Measurements from ENCODE around the gene ADGB.

ADGB gene

DNA sequence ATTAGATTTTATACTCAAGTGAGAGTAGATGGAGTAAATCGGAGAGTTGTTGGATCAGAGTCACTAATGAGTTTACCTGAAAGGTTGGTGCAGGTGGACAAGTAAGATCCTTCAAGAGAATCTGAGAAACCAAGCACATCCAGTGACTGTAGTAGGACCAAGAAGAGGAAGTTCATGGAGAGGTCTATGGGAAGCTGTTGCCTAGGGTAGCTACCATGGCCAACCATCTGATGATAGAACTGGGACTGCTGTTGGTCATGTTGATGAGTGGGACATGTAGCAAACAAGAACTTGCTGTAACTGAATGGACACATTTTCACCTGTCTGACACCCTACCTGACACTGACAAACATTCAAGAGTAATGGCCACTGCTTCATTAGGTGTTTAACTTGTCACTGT lies 11.3 kb upstream of the ADGB start:
- no peaks in the 10 kb centered on the region for H3K27me3 ChIP-seq (ENCODE audit: insufficient read depth, poor library complexity, severe bottlenecking)
- no peaks in the 10 kb centered on the region for H3K4me1 ChIP-seq (ENCODE audit: insufficient read depth, poor library complexity, severe bottlenecking)
- H3K27ac ChIP-seq (ENCODE audit: poor library complexity, severe bottlenecking), result no peak overlapping the region
- H3K4me3 ChIP-seq (ENCODE audit: severe bottlenecking), result no peak overlapping the region
- ATAC-seq (ENCODE audit: low read depth) (no peak), DNase-seq (ENCODE audit: low spot score) (no peak)
- no peaks in the 10 kb centered on the region for H3K9me3 ChIP-seq (ENCODE audit: severe bottlenecking)
- TF ChIP-seq CTCF (IDR thresholded peaks at IDR 0.05; ENCODE audit: poor library complexity, severe bottlenecking), result no peak
- no peaks in the 10 kb centered on the region for H3K36me3 ChIP-seq (ENCODE audit: low read depth)

DNA sequence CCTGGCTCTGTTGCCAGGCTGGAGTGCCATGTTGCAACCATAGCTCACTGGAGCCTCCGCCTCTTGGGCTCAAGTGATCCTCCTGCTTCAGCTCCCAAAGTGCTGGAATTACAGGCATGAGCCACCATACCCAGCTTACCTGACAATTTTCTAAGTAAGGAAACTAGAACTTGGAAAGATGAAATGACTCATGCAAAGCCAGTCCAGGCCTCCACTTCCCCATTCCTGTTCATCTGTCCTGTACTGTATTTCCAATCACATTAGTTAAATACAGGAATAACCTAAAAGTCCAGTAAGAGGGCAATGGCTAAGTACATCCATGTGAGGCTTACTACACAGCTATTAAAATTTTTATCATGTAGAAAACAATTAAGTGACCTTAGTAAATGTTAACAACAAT lies 8.3 kb upstream of the ADGB start:
- no peak for DNase-seq (ENCODE audit: low spot score)
- H3K27ac ChIP-seq (ENCODE audit: poor library complexity, severe bottlenecking), result no peak overlapping the region
- no peaks in the 10 kb centered on the region for H3K4me1 ChIP-seq (ENCODE audit: insufficient read depth, poor library complexity, severe bottlenecking)
- no peak for TF ChIP-seq CTCF (IDR thresholded peaks at IDR 0.05; ENCODE audit: poor library complexity, severe bottlenecking)
- H3K27me3 ChIP-seq (ENCODE audit: insufficient read depth, poor library complexity, severe bottlenecking), result no peaks in the 10 kb centered on the region
- H3K4me3 ChIP-seq (ENCODE audit: severe bottlenecking), result no peak overlapping the region
- H3K9me3 ChIP-seq (ENCODE audit: severe bottlenecking), result no peaks in the 10 kb centered on the region
- no peak for ATAC-seq (ENCODE audit: low read depth)
- H3K36me3 ChIP-seq (ENCODE audit: low read depth), result no peaks in the 10 kb centered on the region

DNA sequence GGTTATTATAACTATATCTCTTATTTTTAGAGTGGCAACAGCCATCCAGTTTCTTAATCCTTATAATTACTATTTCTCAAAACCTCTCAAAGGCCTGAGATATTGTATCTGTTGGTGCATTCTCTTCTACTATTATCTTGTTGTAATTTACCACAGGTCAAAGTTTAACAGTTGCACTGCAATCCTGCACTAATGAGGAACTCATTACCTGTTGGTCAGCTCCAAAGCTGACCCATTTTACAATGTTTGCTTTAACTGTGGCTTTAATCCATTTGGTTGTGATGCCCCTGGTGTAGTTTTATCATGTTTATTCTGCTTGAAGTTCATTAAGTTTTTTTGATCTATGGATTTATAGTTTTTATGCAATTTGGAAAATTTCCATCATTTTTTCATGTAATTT lies 6.3 kb upstream of the ADGB start:
- no peak for TF ChIP-seq CTCF (IDR thresholded peaks at IDR 0.05; ENCODE audit: poor library complexity, severe bottlenecking)
- Histone ChIP-seq H3K4me1 (ENCODE audit: insufficient read depth, poor library complexity, severe bottlenecking) (peaks cover 8% of the 10 kb centered on the region), H3K4me3 (ENCODE audit: severe bottlenecking) (no peak overlapping the region)

DNA sequence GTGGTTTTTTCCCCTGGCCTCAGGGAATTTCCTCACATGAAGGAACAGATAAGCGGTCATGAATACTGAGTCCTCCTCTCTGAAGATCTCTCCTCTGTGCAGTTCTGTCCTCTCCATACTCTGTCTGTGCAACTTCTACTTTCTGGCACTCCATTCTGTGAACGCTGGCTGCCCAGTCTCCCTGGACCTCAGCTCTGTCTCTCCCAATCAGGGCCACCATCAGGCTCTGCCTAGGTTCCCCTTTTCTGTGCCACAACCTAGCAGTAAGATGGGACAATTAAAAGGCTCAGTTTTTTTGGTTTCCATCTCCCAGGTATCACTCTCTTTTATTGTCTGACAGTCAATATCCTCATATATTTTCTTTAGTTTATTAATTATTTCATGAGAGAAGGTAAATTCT lies 4.8 kb upstream of the ADGB start:
- DNase-seq (ENCODE audit: low spot score) (no peak), ATAC-seq (ENCODE audit: low read depth) (no peak)
- H3K4me3 ChIP-seq (ENCODE audit: severe bottlenecking), result no peak overlapping the region
- no peaks in the 10 kb centered on the region for H3K36me3 ChIP-seq (ENCODE audit: low read depth)
- no peaks in the 10 kb centered on the region for H3K9me3 ChIP-seq (ENCODE audit: severe bottlenecking)
- H3K27ac ChIP-seq (ENCODE audit: poor library complexity, severe bottlenecking), result no peak overlapping the region
- no peaks in the 10 kb centered on the region for H3K27me3 ChIP-seq (ENCODE audit: insufficient read depth, poor library complexity, severe bottlenecking)
- peaks cover 8% of the 10 kb centered on the region for H3K4me1 ChIP-seq (ENCODE audit: insufficient read depth, poor library complexity, severe bottlenecking)
- TF ChIP-seq CTCF (IDR thresholded peaks at IDR 0.05; ENCODE audit: poor library complexity, severe bottlenecking), result no peak

More for the DNA sequence above, 6.3 kb upstream of the ADGB start:
- DNase-seq (ENCODE audit: low spot score), result no peak
- Histone ChIP-seq H3K36me3 (ENCODE audit: low read depth) (no peaks in the 10 kb centered on the region), H3K9me3 (ENCODE audit: severe bottlenecking) (no peaks in the 10 kb centered on the region), H3K27me3 (ENCODE audit: insufficient read depth, poor library complexity, severe bottlenecking) (no peaks in the 10 kb centered on the region), H3K27ac (ENCODE audit: poor library complexity, severe bottlenecking) (no peak overlapping the region)
- ATAC-seq (ENCODE audit: low read depth), result no peak

DNA sequence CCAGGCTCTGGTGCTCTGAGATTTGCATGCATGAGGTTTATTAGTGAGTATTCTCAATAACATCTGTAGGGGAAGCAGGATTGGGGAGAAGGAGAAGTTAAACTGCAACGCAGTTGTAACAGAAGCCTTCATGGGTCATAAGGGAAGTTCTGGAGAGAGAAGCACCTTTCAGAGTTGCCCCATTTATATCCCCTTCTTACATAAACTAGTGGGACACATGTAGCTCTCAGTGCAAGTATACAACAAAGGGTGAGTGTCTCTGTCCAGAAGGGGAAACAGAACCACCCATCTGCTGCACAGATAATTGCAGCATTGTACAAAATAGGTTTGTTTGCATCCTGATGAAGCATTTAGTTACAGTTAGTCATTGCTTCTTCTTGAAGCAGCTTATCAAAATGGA lies 4.3 kb upstream of the ADGB start:
- no peaks in the 10 kb centered on the region for H3K9me3 ChIP-seq (ENCODE audit: severe bottlenecking)
- no peaks in the 10 kb centered on the region for H3K36me3 ChIP-seq (ENCODE audit: low read depth)
- DNase-seq (ENCODE audit: low spot score), result no peak
- TF ChIP-seq CTCF (IDR thresholded peaks at IDR 0.05; ENCODE audit: poor library complexity, severe bottlenecking), result no peak
- no peak for ATAC-seq (ENCODE audit: low read depth)
- no peak overlapping the region for H3K27ac ChIP-seq (ENCODE audit: poor library complexity, severe bottlenecking)
- no peak overlapping the region for H3K4me3 ChIP-seq (ENCODE audit: severe bottlenecking)
- no peaks in the 10 kb centered on the region for H3K27me3 ChIP-seq (ENCODE audit: insufficient read depth, poor library complexity, severe bottlenecking)
- peaks cover 8% of the 10 kb centered on the region for H3K4me1 ChIP-seq (ENCODE audit: insufficient read depth, poor library complexity, severe bottlenecking)

Data from RWPE2 (cell line).